Natural killer cell (primary cell): Measurements from ENCODE around the gene IQGAP3. TPM values are rescaled to one million over a fixed set of nuclear protein-coding genes. Genes with fewer than 3 reads are reported as not detected.
A peak's percentile ranks its signal among the peaks of the same experiment; 100 is the strongest.

ENCODE experiments used
- ATAC-seq, 3 donors: fragments of 150-1000 bp in 2 of 3; fragments of 200-7000 bp in 1 of 3; cut with Tn5 transposase; 1 replicate in 1 of 3; 2 replicates in 2 of 3; pipeline ENCODE4 v1.10.0; 2021; ENCODE audit warnings: mild to moderate bottlenecking in 2 of 3, moderate library complexity in 2 of 3
- DNase-seq, 2 donors: peaks; one replicate each; pipeline versions ENCODE4 v3.0.0 to v3.0.0-alpha.2; 2013 to 2021; ENCODE audit warnings: mixed read lengths in 1 of 2
- H3K27ac ChIP-seq: one replicate; pipeline ENCODE4 v1.5.1; 2013; ENCODE audit warnings: mild to moderate bottlenecking, low read length
- H3K27me3 ChIP-seq: one replicate; pipeline ENCODE4 v1.6.1; 2013; ENCODE audit warnings: low read length; ENCODE audit not compliant: control insufficient read depth, insufficient read depth
- H3K36me3 ChIP-seq: one replicate; pipeline ENCODE4 v1.6.1; 2013; ENCODE audit warnings: low read length; ENCODE audit not compliant: control insufficient read depth, insufficient read depth
- H3K4me1 ChIP-seq: one replicate; pipeline ENCODE4 v1.6.1; 2013; ENCODE audit warnings: low read length; ENCODE audit not compliant: control insufficient read depth, insufficient read depth
- H3K4me3 ChIP-seq: one replicate; pipeline ENCODE4 v1.5.1; 2013; ENCODE audit warnings: low read length
- H3K9me3 ChIP-seq: one replicate; pipeline ENCODE4 v1.6.1; 2013; ENCODE audit warnings: low read length; ENCODE audit not compliant: control insufficient read depth, insufficient read depth
- H3K27ac Mint-ChIP-seq, 2 donors: one replicate each; pipeline ENCODE4 v1.8.0; 2022; ENCODE audit warnings: mild to moderate bottlenecking in 2 of 2, mixed read lengths in 2 of 2, moderate library complexity in 1 of 2
- H3K27me3 Mint-ChIP-seq, 2 donors: one replicate each; pipeline ENCODE4 v1.8.0; 2022; ENCODE audit warnings: low read depth in 2 of 2, mixed read lengths in 2 of 2
- H3K36me3 Mint-ChIP-seq: one replicate; pipeline ENCODE4 v1.8.0; 2022; ENCODE audit warnings: mixed read lengths
- H3K4me1 Mint-ChIP-seq, 2 donors: one replicate each; pipeline ENCODE4 v1.8.0; 2022; ENCODE audit warnings: mixed read lengths in 2 of 2
- H3K4me3 Mint-ChIP-seq: one replicate; pipeline ENCODE4 v1.8.0; 2022; ENCODE audit warnings: mild to moderate bottlenecking, moderate library complexity, mixed read lengths
- H3K9me3 Mint-ChIP-seq, 2 donors: one replicate each; pipeline ENCODE4 v1.8.0; 2022; ENCODE audit warnings: mixed read lengths in 2 of 2
- CTCF ChIP-seq: fragments of 200-600 bp; IDR thresholded peaks from one replicate; pipeline ENCODE4 v1.8.0; 2022; ENCODE audit warnings: antibody characterized with exemption
- WGBS: methylation state at CpG from one replicate; pipeline ENCODE4 v1.1.7; 2013; ENCODE audit warnings: missing lambda C conversion rate; ENCODE audit not compliant: insufficient coverage; 5-methylcytosine and 5-hydroxymethylcytosine counted together
- intact Hi-C: fragments of 100-400 bp; cut with micrococcal nuclease; formaldehyde crosslinking; loops from one replicate; pipeline ENCODE4 v1.14.2; 2022
- total RNA-seq, 4 donors: library from RNA; stranded (reverse); fragments of 120-200 nt in 1 of 4; gene quantifications; one replicate each; pipeline versions ENCODE4 v1.2.3 to v1.2.4, GENCODE V29; 2013 to 2022

Gene IQGAP3
- total RNA-seq, 3 donors from 2014 or later (not counting 1 experiment from before 2014, with no cell fraction given): 0.08 to 0.21 (median 0.14) TPM

GRCh38 chr1:156493154-156493631 is 79.2 kb downstream of the IQGAP3 start:
- no peak for DNase-seq
- Mint-ChIP-seq H3K9me3 (no peaks in the 10 kb centered on the region), H3K36me3 (no peaks in the 10 kb centered on the region), H3K27me3 (no peaks in the 10 kb centered on the region), H3K4me1 (peaks cover 90 to 98% of the 10 kb centered on the region in 2 donors), H3K4me3 (peak overlapping the region; percentile 73), H3K27ac (peak overlapping the region; percentile 89 to 97)
- 37% methylated on average over 11 of the region's 11 CpGs for WGBS
- intact Hi-C loops: no loop called here
- Histone ChIP-seq H3K27me3 (no peaks in the 10 kb centered on the region), H3K4me1 (peaks cover 100% of the 10 kb centered on the region), H3K4me3 (no peak overlapping the region), H3K9me3 (no peaks in the 10 kb centered on the region), H3K27ac (peak overlapping the region; percentile 77), H3K36me3 (peaks cover 3% of the 10 kb centered on the region)
- ATAC-seq: no peak
- no peak for TF ChIP-seq CTCF

GRCh38 chr1:156492591-156493080 is 79.7 kb downstream of the IQGAP3 start:
- no peaks in the 10 kb centered on the region for H3K27me3 ChIP-seq
- H3K9me3 ChIP-seq: no peaks in the 10 kb centered on the region
- H3K4me3 ChIP-seq: no peak overlapping the region
- no peak for ATAC-seq
- H3K27ac ChIP-seq: peak overlapping the region; percentile 77
- H3K36me3 Mint-ChIP-seq: no peaks in the 10 kb centered on the region
- no peak for TF ChIP-seq CTCF
- intact Hi-C loops: no loop called here
- DNase-seq: no peak
- peaks cover 3% of the 10 kb centered on the region for H3K36me3 ChIP-seq
- no peaks in the 10 kb centered on the region for H3K27me3 Mint-ChIP-seq
- H3K4me1 Mint-ChIP-seq: peaks cover 90 to 98% of the 10 kb centered on the region in 2 donors
- H3K27ac Mint-ChIP-seq: peak overlapping the region; percentile 89 to 97
- peaks cover 100% of the 10 kb centered on the region for H3K4me1 ChIP-seq
- 29% methylated on average over 5 of the region's 7 CpGs for WGBS
- peak overlapping the region; percentile 73 for H3K4me3 Mint-ChIP-seq
- no peaks in the 10 kb centered on the region for H3K9me3 Mint-ChIP-seq

- H3K4me3 Mint-ChIP-seq: peak overlapping the region; percentile 73
- peak overlapping the region; percentile 77 for H3K27ac ChIP-seq
Measured at GRCh38 chr1:156492013-156492590, 80.3 kb downstream of the IQGAP3 start.

More at GRCh38 chr1:156492013-156492590, 80.3 kb downstream of the IQGAP3 start:
- Mint-ChIP-seq H3K9me3 (no peaks in the 10 kb centered on the region), H3K4me1 (peaks cover 90 to 98% of the 10 kb centered on the region in 2 donors), H3K27me3 (no peaks in the 10 kb centered on the region), H3K36me3 (no peaks in the 10 kb centered on the region), H3K27ac (peak overlapping the region; percentile 89 to 97)
- H3K4me3 ChIP-seq: no peak overlapping the region
- 68% methylated on average over 6 of the region's 6 CpGs for WGBS
- ATAC-seq: no peak
- no peaks in the 10 kb centered on the region for H3K36me3 ChIP-seq
- TF ChIP-seq CTCF: no peak
- no peaks in the 10 kb centered on the region for H3K9me3 ChIP-seq
- DNase-seq: no peak
- H3K4me1 ChIP-seq: peaks cover 100% of the 10 kb centered on the region
- intact Hi-C loops: no loop called here
- H3K27me3 ChIP-seq: no peaks in the 10 kb centered on the region
